Right lobe of liver (tissue), 4 donors: ENCODE measurements around the gene XAB2.

Experiments used
- CTCF ChIP-seq, 4 donors: fragments of 200-600 bp in 3 of 4; fragments of 450-650 bp in 1 of 4; IDR thresholded peaks; one replicate each; pipeline versions ENCODE4 v1.5.1 to v1.8.0; 2016 to 2022; ENCODE audit warnings: antibody characterized with exemption in 4 of 4, mild to moderate bottlenecking in 2 of 4
- POLR2A ChIP-seq: fragments of 450-650 bp; IDR thresholded peaks from one replicate; pipeline ENCODE4 v1.6.1; 2017; ENCODE audit warnings: antibody characterized with exemption, mild to moderate bottlenecking
- donor health status: DM: no; HTN: no; CAD: no.
- donor health status: DM: no; HTN: no; CAD: no.
- donor health status: DM: no; HTN: yes; CAD: no.

- TF ChIP-seq CTCF (IDR thresholded peaks at IDR 0.05), result no peak
- TF ChIP-seq POLR2A, result no peak
Measured at GRCh38 chr19:7623725-7624603, 5.4 kb downstream of the XAB2 start.
